ENCODE measurements around the gene PAM. TPM values are rescaled to one million over a fixed set of nuclear protein-coding genes. Genes with fewer than 3 reads are reported as not detected.

Gene PAM
- total RNA-seq, 1 donor from 2014 or later, result 227 TPM

DNA sequence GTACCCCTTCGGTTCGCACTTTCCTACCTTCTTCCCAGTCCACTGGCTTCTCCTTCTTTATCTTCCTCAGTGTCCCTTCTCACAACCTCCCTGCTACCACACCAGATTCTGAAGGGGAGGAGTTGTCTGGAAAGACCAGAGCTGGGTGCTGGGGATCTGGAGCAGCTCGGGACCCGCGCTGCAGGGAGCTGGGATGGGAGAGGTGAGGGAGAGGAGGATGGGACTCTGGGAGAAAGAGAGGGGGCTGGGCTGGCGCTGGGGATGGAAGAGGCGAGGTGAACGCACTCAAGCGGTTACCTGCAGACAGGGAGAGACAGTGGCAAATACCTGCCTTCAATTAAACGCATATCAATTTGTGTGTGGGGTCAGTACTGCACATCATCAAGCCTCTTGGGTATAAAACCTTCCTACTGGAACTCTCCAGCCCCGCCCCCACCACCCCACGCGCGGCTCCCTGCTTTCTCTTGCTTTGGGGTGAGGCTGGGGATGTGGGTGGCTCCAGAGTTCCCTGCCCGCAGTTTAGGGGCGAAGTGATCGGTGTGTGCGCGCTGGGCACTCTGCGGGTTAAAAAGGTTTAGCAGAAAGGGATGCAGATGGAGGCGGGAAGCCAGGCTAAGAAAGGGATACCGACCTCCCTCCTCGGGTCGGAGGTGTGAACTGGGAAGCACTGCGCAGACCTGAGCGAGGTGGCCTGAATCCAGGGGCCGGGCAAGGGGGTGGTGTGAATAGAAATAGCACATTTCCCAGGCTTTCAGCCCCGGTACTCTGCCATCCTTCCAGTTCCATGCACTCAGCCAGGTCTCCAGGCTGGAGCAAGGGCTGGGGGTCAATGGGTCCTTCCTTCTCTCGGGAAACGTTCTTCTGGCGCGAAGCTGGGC is 977 bp upstream of the PAM start:
- peak; percentile 21 for ATAC-seq
- intact Hi-C loops (cut with DNase I), result no loop called here
- TF ChIP-seq, protein P1, sequence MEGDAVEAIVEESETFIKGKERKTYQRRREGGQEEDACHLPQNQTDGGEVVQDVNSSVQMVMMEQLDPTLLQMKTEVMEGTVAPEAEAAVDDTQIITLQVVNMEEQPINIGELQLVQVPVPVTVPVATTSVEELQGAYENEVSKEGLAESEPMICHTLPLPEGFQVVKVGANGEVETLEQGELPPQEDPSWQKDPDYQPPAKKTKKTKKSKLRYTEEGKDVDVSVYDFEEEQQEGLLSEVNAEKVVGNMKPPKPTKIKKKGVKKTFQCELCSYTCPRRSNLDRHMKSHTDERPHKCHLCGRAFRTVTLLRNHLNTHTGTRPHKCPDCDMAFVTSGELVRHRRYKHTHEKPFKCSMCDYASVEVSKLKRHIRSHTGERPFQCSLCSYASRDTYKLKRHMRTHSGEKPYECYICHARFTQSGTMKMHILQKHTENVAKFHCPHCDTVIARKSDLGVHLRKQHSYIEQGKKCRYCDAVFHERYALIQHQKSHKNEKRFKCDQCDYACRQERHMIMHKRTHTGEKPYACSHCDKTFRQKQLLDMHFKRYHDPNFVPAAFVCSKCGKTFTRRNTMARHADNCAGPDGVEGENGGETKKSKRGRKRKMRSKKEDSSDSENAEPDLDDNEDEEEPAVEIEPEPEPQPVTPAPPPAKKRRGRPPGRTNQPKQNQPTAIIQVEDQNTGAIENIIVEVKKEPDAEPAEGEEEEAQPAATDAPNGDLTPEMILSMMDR (IDR thresholded peaks at IDR 0.05), result no peak
- H3K9me3 ChIP-seq, result no peaks in the 10 kb centered on the region
- no peaks in the 10 kb centered on the region for H3K36me3 ChIP-seq
- H3K27ac ChIP-seq, result peak overlapping the region; percentile 84
- H3K4me3 ChIP-seq, result peak overlapping the region; percentile 83
- peak; percentile 67 for DNase-seq
- peaks cover 16% of the 10 kb centered on the region for H3K4me1 ChIP-seq
- H3K27me3 ChIP-seq, result no peaks in the 10 kb centered on the region

DNA sequence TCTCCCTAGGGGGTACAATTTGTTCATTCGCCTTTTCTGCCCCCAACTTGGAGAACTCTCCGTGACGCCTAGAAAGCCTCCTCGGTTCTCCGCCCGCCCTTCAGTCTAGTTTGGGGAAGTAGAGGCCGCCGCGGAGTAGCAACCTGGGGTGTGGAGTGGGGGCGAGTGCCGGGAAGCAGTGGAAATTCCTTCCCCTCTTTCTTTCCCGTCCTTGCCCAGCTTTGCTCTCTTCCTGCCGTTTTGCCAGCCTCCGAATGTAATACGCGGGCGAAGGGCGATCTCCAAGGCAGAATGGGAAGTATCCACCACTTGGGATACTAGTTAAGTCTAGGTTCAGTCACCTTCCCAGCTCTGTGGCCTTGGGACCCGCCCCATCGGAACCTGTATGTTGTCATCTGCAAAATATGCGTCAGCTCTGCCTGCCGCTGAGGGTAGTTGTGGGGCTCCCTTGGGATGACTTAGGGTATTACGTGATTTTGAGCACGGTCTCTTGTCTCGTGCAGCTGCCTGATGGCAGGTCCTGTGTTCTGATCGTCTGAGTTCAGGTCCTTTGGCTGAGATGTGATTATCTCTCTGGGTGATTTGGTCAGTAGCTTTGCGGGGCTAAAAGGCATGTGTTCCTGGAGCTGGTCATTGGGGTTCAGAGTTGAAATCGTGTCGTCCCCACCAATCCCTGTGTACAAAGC is 724 bp downstream of the PAM start:
- intact Hi-C loops (cut with DNase I), result no loop called here
- ATAC-seq (peak; percentile 79), DNase-seq (peak; percentile 81)
- TF ChIP-seq, protein P1 (IDR thresholded peaks at IDR 0.05), result no peak
- peak overlapping the region; percentile 83 for H3K4me3 ChIP-seq
- peaks cover 26% of the 10 kb centered on the region for H3K4me1 ChIP-seq
- no peaks in the 10 kb centered on the region for H3K27me3 ChIP-seq
- H3K36me3 ChIP-seq, result no peaks in the 10 kb centered on the region
- no peaks in the 10 kb centered on the region for H3K9me3 ChIP-seq
- peak overlapping the region; percentile 84 for H3K27ac ChIP-seq

DNA sequence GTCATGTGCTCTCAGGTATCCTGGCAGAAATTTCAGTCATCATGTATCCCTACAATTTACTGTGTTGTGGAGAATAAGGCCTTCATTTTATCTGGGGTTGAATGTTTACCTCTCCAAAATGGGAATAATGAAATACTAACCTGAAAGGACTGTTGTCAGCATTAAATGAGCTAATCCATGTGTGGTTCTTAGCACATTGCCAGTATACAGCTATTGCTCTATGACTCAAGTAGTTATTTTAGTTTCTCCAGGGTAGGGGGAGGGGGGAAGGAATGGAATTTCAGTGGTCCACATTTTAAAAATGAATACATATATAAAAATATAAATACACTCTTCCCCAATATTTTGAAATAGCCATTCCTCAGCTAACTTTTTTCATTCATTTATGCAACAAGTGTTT is 3.5 kb downstream of the PAM start:
- intact Hi-C loops (cut with DNase I), result no loop called here
- Histone ChIP-seq H3K4me1 (peaks cover 40% of the 10 kb centered on the region), H3K27me3 (no peaks in the 10 kb centered on the region), H3K27ac (no peak overlapping the region), H3K4me3 (no peak overlapping the region), H3K9me3 (no peaks in the 10 kb centered on the region), H3K36me3 (no peaks in the 10 kb centered on the region)
- TF ChIP-seq, protein P1 (IDR thresholded peaks at IDR 0.05), result no peak
- ATAC-seq, result no peak
- DNase-seq, result no peak

DNA sequence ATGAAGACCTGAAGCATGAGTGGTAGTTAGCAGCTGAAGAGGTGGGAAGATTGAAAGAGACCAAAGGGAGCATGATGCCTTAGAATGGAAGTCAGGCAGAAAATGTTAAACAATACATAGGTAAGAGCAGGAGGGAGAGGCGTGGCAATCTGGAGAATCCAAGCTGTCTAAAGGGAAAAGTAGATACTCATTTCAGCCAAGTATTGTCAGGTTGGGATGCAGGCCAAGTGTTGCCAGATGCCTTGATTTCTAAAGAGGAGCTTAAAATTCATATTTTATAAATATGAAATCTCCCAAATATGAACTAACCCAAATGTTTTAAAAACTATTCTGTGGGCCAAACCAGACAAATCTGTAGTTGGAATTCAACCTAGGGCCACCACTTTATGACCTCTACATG is 4.2 kb downstream of the PAM start:
- Histone ChIP-seq H3K9me3 (no peaks in the 10 kb centered on the region), H3K4me3 (no peak overlapping the region), H3K36me3 (no peaks in the 10 kb centered on the region), H3K27me3 (no peaks in the 10 kb centered on the region), H3K4me1 (peaks cover 36% of the 10 kb centered on the region), H3K27ac (no peak overlapping the region)
- TF ChIP-seq, protein P1 (IDR thresholded peaks at IDR 0.05), result no peak
- ATAC-seq, result no peak
- no peak for DNase-seq
- intact Hi-C loops (cut with DNase I), result no loop called here

DNA sequence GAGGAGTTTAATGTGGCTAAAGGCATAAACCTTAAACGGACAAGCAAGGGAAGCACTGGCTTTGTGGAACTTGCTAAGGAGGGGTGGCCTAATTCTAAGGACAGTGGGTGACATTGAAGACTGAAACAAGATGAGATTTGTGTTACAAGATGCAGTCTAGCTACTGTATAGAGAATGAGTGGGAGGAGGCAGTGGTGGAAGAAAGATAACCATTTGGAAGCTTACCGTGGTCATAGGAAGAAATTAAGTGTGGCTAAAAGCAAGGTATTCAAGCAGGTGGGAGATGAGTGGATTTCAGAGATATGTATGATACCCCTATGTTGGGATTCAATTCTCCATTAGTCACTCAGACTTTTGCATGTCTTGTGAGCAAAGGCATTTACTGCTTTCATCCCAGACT is 4.6 kb downstream of the PAM start:
- TF ChIP-seq, protein P1 (IDR thresholded peaks at IDR 0.05), result no peak
- no peak for DNase-seq
- peaks cover 36% of the 10 kb centered on the region for H3K4me1 ChIP-seq
- no peaks in the 10 kb centered on the region for H3K9me3 ChIP-seq
- intact Hi-C loops (cut with DNase I), result no loop called here
- no peaks in the 10 kb centered on the region for H3K27me3 ChIP-seq
- no peak overlapping the region for H3K4me3 ChIP-seq
- no peak for ATAC-seq
- H3K36me3 ChIP-seq, result no peaks in the 10 kb centered on the region
- no peak overlapping the region for H3K27ac ChIP-seq

Measured in upper lobe of right lung (tissue), 1 donor.